Measurements from ENCODE around the gene EHBP1.
A peak's percentile ranks its signal among the peaks of the same experiment; 100 is the strongest.
"Not testable (repeated sequence)": the region's sequence is repeated elsewhere in the genome, so short reads cannot be mapped to it uniquely, and the experiment has no call there.

Gene EHBP1

DNA sequence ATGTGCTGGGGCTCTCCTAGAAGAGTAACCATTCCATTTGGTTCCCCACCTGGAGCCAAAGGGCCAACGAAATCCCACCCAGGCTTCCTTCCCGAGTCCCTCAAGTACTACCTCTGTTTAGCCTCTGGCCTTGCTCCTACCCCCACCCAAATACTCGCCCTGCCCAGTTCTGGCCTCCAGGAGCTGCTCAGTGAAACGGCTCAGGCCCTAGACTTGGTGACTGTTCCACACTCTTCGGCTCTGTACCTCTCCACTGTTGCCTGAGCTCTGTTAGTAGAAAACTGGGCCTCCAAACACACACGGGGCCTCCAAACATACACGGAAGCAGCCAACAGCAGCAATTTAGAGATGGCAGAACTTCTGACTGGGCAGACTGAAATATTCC, 349.3 kb downstream of the EHBP1 start:
- no peak for DNase-seq

DNA sequence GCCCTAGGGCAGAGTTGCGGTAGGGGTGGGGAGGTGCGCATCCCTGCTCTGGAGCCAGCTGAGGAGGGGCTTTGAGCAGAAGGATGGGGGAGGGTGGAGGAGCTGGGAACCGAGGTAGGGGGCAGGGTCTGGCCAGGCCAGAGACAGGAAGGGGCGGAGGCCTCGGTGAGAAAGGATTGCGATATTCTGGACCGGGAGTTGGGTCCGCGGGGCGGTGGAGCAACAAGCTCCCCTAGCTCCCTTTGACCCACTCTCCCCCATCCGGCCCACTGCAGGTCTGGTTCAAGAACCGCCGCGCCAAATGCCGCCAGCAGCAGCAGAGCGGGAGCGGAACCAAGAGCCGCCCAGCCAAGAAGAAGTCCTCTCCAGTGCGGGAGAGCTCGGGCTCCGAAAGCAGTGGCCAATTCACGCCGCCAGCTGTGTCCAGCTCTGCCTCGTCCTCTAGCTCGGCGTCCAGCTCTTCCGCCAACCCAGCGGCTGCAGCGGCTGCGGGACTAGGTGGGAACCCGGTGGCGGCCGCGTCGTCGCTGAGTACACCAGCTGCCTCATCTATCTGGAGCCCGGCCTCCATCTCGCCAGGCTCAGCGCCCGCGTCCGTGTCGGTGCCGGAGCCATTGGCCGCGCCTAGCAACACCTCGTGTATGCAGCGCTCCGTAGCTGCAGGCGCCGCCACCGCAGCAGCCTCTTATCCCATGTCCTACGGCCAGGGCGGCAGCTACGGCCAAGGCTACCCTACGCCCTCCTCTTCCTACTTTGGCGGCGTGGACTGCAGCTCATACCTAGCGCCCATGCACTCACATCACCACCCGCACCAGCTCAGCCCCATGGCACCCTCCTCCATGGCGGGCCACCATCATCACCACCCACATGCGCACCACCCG, 350.0 kb downstream of the EHBP1 start:
- no peak for DNase-seq

DNA sequence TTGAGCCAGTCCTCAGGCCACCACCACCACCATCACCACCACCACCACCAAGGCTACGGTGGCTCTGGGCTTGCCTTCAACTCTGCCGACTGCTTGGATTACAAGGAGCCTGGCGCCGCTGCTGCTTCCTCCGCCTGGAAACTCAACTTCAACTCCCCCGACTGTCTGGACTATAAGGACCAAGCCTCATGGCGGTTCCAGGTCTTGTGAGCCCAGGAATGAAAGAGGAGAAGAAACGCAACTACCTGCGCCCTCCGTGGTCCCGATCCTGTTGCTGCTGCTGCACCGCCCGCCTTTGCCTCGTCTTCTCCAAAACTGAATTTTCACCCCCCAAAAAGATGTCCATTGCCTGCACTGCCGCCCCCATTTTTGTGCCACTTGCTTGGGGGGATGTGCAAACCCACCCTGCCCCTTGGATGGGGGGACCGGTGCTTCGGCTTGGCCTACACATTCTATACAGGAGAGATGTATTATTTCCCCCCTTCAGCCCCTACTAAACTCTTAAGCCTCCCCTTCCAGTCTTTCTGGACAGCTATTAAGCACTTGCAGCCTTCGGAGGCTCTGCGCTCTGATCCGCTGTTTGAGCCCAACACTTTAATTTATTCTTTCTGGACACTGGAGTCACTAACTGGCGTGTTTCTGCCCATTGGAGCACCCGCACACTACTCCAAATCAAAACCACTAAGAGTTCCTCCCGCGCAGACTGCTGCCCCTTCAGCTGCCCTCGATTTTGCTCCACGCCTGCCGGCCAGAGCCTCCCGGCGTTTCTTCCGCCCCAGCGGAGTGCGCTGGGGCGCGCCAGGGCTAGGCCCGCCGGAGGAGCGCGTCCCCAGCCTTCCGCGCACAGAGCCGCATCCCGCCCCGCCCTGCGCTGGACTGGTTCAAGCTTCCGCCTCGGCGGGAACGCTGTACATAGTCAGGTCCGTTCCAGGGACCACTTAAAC, 350.9 kb downstream of the EHBP1 start:
- DNase-seq, result peak; percentile 29 to 52

DNA sequence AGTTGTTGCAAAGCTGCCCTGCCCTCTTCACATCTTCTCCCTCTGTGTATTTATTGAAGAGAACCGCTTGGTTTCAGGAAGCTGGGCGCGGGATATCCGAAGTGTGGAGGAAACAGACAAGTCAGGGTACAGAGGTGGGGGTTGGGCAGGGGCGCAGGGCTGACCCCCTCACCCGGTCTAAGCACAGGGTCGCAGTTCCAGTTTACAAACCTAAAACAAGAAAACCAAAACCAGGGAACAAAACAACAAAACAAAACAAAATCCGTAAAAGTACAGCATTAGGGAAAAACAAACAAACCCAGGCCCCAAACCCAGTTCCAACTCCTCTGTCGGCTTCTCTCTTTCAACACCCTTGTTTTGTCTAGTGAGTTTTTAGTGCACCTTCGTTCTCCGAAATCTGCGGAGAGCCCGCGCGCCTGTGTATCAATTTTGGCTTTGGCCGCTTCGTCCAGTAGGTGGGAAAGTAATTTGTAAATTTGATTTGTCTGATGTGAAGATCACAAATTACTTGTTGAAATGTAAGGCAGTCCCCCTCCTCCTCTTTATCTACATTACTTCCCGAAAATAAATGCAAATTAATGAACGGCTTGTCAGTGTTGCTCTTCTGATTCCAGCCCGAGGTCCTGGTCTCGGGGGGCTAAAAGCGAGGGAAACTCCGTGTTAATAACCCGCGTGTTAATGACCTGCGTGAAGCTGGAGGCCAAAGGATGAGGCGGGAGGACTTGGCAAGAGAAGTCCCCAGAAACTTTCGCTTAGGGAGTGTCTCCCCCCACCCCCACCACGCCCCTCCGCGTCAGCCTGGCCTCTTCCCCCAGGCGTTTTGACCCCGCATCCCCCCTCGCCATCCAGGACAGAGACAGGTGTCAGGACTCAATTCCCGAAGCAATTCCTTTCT, 352.0 kb downstream of the EHBP1 start:
- DNase-seq, result no peak

DNA sequence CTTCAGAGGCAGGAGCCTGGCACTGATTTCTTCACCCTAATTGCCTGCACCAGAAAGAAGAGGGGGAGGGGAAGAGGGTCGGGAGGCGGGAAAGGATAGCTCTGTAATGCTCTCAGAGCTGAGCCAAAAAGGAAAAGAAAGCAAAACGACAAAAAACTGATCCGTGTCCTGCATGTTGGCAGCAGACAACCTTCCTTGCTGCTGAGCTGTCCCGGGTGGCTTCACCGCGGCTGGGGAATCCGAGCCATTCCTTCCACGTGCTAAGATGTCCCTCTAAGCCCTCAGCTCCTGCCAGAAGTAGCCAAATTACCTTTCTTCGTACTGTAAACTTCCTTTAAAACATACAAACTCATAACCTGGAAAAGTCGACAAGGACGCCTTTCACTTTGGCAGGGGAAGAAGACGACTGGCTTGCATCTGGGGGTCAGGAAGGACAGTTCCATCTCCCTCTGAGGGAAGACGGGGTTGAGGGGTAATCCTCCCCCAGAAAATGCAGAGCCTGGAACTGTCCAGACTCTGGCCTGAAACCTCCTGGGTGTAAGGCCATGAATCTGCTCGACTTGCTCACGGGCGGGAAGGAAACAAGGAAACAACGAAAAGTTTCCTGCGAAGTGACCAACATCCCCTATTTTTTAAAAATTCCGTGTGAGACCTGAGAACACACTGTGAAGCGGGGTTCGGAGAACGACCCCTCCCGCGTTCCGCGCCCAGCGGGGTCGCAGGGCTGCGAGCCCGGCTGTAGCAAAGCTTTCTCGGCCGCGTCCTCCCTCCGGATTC, 352.8 kb downstream of the EHBP1 start:
- DNase-seq, result no peak

DNA sequence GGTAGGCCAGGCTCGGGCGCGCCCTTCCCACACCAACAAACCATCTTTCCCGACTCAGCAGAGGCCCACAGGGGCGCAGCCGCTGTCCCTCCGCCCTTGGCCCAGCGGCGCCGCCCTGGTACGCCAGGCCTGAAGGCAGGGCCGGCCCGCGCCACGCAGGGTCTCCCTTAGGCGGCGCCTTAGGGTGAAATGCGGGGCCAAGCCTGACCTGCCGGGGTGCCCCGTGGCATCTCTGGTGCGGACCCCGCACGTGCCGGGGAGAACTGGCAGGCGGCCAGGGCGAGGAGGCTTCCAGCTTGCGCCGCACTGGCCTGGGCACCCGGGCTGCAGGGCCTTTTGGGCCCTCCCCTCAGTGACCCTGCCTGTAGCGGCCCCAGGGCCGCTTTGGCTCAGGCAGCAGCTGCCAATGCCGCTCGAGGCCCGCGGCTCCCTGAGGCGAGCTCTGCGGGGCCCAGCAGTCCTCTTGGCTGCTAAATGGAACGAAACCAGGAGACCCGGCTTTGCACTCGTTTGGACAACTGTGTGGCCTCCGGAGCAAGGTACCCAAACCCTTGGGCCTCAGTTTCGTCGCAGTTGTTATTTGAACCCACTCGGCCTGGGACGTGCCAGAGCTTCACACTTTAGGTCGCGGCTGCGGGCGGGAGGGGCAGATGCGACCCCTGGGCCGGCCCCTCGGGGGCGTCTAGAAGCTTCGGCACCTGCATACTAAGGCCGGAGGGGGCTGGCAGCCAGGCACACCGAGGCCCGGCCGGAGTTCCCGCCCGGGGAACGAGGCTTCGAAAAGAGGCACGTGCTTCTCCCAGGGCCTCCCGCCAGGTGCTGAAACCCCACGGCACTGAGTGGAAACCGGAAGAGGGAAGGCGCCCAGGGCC, 353.6 kb downstream of the EHBP1 start:
- no peak for DNase-seq

DNA sequence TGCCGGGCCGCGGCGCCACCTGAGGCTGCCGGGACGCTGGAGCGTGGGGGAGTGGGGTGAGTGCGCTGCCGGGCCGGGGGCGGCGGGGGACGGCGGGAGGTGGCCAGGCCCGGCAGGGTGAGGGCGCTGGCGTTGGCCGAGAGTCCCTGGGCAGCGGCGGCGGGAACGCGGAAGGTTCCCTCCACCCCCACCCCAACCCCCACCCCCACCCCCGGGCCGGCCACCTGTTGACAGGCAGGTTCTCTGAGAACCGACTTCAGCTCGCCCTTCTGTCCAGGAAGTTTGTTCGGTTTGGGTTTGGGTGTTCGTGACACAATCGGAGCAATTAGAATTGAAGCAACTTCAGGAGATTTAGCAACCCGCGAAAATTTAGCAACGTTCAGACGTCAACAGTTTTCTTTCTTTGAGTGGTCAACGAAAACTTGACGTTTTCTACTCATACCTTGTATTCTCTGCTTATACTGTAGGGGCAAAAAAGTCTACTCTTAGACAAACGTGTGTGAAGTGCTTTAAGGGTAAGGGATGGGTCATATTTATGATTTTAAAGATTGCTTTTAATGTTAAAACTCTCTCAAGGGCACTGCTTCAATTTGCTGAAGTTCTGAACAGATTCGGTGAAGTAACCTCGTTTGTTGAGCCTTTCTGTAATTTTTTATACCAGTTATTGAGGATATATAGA, 354.4 kb downstream of the EHBP1 start:
- DNase-seq, result peak; percentile 24 to 72

DNA sequence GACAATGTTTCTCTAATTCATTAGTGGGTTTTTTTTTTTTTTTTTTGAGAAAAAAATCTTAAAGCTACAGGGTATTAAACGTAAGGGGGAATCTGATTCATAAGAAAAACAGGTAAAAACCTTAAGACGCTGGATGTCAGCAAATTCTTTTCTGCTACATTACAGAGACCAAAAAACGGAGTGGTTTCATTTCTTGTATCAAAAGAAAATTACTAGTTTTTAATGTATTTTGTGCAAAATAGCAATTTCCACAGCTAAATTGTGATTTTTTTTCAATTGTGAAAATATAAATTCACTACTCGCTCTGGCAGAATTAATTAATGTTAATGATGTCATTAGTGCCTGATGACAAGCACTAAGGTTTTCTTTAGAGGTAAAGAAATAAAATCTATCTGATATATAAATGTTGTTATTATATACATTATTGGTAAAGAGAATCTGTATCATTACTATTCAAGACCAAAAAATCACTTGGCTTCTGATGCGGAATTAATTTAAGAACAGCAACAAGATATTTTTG, 355.0 kb downstream of the EHBP1 start:
- DNase-seq, result no peak

DNA sequence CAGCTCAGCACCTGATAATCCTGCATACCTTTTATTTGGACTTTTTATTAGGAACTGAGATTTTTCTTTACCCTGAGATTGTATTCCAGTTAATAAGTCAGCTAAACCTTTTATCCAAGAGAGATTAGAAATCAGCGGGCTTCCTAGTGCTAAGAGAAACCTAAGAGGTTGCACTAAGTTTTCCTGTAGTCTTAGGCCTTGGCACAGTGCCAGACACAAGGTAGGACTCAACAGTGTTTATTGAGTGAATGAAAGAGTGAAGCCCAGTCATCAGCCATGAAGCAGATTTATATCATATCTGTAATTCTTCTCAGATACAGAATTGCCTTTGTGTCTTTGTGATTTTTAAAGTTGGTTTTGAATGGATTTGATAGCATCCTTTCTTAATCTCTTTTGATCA, 358.7 kb downstream of the EHBP1 start:
- no peak for DNase-seq

DNA sequence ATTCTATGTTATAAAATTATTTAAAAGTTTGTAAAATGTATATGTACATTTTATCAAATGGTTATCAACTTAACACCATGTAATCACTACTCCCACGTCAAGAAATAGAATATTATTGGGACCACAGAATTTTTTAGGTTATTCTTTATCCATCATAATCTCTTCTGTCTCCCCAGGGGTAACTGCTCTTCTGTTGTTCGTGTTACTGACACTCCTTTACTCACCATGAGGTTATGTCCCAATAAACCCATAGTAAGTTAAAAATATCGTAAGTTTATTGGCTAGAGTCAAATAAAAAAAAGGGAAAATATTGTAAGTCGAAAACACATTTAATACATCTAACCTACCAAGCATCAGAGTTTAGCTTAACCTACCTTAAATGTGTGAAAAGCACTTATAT, 359.1 kb downstream of the EHBP1 start:
- DNase-seq, result no peak

DNA sequence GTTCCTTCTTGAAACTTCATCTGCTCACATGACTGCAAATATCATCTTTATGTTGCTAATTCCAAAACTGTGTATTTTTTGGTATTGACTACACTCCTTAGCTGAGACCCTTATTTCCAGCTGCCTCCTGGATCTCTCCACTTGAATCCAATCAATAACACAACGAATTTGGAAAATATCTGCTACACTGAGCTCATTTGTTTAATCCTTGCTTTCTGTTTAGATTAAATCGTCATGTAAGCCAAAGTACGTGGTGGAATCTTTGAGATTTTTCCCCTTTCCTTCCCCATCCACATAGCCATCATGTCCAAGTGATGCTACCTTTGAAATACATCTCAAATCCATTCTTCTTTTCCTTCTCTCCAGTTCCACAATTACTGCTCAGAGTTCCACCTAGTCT, 360.8 kb downstream of the EHBP1 start:
- DNase-seq, result no peak

DNA sequence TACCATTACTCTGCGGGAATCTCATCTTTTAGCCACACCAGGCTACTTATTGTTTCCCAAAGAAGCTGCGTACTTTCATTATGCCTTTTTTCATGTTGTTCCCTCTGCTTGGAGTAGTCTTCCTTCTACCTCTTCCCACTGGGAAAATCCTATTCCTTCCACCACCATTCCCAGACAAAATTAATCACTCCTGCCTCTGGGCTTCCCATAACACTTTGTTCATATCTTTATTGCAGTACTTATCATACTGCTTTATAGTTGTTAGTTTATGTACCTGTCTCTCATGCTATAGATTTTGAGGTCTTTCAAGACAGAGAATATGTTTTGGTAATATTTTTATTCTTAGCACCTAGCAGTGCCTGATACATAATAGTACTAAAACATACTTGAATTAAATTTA, 361.3 kb downstream of the EHBP1 start:
- no peak for DNase-seq

DNA sequence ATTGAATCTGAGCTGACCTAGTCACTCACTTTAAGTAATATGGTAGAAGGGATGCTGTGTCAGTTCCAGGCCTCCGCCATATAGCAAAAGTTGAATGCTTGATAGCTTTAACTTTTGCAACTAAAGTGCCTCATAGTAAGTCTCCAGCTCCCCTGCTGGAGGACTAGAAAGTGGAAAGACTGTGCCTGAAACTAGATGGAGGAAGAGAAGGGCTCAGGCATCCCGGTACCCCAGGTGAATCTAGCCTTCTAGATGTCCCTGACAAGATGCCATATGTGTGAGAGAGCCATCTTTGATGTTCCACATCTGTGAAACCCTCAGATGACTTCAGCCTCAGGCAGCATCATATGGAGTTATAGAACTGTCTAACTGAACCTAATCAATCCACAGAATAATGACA, 366.2 kb downstream of the EHBP1 start:
- DNase-seq, result no peak

DNA sequence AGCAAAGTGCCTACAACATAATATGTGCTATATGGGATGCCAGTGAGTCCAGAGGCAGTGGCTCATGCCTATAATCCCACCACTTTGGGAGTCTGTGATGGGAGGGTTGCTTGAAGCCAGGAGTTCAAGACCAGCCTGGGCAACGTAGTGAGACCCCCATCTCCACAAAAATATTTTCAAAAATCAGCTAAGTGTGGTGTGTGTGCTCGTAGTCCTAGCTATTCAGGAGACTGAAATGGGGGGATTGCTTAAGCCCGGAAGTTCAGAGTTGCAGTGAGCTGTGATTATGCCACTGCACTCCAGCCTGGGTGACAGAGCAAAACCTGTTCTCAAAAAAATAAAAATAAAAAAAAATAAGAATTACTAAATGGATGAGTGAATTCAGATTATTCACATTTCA, 368.5 kb downstream of the EHBP1 start:
- DNase-seq, result no peak

DNA sequence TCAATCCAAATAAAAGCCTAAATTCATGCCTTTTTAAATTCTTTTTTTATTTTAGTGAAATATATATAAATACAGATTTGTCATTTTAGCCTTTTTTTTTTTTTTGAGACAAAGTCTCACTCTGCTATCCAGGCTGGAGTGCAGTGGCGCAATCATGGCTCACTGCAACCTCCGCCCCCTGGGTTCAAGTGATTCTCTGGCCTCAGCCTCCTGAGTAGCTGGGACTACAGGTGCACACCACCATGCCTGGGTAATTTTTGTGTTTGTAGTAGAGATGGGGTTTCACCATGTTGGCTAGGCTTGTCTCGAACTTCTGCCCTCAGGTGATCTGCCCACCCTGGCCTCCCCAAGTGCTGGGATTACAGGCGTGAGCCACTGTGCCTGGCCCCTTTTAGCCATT, 368.9 kb downstream of the EHBP1 start:
- DNase-seq, result not testable (repeated sequence)

DNA sequence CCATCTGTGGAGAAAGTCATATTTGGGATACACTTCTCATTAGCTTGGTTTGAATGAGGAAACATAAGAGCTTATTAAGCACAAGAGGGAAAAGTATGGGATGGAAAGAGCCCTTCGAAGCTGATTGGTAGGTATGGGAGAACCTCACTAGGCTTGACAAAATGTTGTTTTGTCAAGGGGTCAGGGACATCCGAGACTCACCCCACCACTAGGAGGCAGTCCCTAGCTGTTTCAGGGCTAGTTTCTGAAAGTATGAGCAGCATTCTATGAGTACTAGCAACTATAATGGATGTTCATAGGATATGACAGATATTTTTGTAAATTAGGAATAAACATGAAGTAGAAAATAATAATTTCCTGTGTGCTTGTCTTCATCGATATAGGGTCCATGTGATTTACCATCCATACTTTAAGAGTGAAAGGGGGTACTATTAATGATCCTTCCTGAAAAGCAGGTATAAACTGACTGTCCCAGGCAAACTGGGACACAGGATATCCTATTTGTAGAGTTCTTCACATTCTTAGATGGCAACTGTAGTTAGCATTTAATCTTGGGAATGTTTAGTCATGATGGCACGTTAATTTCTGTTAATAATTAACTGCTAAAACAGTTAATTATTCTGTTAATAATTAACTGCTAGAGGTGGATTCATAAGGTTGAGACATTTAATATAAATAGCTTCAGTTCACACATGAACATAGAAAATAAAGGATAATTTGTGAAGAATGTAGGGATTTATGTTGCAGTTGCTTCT, 373.5 kb downstream of the EHBP1 start:
- DNase-seq, result peak; percentile 74 to 79

DNA sequence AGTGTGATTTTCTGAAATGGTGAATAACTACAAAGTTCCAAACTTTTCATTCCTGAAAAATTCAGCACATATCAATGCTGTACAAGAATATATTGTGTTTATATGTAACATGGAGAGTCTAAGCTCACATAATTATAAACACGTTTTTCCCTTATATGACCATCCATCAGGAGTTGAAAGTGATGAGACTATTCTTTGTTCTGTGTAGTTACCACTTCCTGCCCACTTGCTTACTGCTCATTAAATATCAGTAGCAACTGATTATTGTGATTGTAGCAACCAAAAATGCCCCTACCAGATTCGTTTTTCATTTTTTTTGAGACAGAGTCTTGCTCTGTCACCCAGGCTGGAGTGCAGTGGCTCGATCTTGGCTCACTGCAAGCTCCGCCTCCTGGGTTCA, 375.9 kb downstream of the EHBP1 start:
- no peak for DNase-seq

DNA sequence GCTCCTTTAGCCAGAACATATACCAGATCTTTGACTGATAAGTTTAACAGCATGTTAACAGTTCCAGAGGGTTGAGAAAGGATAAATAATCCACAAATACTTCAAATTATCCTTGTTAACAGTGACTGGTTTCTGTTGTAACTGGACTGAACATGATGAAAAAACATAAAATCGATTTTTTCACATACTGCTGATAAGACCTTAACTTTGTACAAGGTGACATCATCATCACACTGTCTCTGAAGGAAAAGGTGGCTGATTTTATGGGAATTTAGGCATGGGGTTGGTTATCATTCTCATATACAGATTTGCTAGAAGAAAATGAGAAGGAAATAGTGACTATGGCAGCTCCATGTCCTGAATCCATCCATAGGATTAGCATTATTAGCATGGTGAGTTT, 381.2 kb downstream of the EHBP1 start:
- no peak for DNase-seq

DNA sequence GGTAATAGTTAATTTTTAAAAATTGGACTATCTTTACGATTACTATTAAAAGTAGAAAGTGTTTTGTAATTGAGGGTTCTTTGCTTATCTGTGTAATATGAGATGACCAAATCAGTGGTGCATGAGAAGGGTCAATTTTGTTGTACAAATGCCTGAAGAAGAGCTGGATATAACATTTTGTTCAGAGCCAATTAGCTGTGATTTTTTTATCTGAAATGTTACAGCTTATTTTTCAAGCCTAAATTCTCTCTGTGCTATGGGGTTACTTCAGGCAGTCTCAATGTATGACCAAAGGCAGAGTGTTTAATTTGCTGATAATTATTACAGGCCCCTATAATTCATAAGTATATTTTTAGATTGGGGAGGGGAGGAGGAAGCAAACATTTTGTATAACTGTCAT, 386.9 kb downstream of the EHBP1 start:
- DNase-seq, result no peak
